ENCODE data around the gene PRKN.

PRKN gene

DNA sequence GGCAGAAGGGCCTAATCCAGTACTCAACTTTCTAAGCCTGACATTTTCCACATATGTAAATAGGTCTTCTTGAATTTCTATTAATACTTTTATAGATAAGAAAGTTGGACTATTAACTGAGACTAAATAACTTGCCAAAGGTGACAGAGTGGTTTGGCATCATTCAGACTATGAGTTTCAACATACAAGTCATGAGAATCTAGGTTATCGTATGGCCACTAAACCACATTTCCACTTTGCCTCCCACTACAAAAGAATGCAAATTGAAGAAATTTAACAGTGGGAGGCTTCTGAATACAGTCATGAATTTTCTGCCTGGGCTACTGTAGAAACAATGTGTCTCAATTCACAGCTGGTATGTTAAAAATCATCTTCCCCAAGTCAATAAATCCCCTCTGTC is 922.7 kb downstream of the PRKN start:
- H3K27ac ChIP-seq, result no peak overlapping the region
- no peak for DNase-seq (ENCODE audit: low read depth, low spot score)

GRCh38 chr6:161803131-161803530 is 924.4 kb downstream of the PRKN start:
- DNase-seq (ENCODE audit: low read depth, low spot score), result no peak

DNA sequence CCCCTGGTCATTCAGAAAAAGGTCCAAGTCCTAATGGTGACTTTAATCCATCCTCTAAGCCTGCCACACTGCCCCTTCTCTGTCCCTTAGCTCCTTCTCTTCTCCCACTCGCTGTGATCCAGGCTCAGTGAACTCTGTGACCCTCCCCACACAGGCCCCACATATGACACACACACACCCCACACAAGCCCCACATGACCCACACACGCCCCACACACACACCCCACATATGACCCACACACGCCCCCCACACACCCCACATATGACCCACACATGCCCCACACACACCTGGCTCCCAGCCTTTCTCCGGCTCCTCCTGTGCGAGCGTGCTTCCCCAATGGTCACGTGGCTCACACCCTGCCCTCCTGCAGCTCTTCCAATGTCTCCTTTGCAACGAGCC is 925.3 kb downstream of the PRKN start:
- no peak overlapping the region for H3K27ac ChIP-seq

More at GRCh38 chr6:161803131-161803530, 924.4 kb downstream of the PRKN start:
- H3K27ac ChIP-seq, result no peak overlapping the region

DNA sequence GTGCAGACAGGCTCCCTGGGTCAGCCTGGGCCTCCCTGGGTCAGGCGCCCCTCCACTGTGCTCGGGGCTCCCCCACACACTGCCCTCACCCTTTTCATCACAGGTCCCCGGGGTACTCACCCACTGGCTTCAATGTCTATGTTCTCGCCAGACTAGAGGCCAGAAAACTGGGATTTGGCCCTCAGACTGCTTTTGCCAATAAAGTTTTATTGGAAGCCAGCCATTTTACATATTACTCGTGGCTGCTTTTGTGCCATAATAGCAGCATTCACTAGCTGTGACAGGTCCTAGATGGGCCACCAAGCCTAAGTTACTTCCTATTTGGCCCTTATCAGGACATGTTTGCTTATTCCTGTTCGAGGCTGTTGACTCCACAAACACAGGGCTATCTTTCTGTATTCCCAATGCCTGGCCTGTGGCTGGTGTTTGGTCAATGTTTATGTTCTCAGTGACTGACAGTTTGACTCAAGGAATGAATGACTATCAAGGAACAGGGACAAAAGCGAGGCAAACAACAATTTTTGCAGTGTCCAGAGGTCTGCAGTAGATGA is 928.6 kb downstream of the PRKN start:
- H3K27ac ChIP-seq, result no peak overlapping the region
- no peak for DNase-seq (ENCODE audit: low read depth, low spot score)

More for the DNA sequence above, 925.3 kb downstream of the PRKN start:
- DNase-seq (ENCODE audit: low read depth, low spot score), result no peak

DNA sequence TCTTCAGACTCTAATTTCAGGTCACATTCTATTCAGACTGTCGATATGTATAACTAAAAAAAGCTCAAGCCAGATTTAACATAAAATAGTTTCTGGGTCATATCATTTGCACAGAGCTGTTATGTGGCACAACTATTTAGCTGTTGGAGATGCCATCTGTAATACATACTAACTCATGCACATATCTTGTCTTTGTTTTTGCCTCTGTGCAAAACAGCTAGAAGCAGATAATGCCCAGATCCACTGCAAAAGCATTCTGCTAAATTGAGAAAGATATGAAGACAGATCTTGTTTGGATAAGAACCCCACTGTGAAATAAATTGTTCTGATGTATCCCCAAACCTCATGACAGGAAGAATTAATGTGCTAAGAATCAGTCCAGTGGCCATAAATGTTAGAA is 930.9 kb downstream of the PRKN start:
- H3K27ac ChIP-seq, result no peak overlapping the region

DNA sequence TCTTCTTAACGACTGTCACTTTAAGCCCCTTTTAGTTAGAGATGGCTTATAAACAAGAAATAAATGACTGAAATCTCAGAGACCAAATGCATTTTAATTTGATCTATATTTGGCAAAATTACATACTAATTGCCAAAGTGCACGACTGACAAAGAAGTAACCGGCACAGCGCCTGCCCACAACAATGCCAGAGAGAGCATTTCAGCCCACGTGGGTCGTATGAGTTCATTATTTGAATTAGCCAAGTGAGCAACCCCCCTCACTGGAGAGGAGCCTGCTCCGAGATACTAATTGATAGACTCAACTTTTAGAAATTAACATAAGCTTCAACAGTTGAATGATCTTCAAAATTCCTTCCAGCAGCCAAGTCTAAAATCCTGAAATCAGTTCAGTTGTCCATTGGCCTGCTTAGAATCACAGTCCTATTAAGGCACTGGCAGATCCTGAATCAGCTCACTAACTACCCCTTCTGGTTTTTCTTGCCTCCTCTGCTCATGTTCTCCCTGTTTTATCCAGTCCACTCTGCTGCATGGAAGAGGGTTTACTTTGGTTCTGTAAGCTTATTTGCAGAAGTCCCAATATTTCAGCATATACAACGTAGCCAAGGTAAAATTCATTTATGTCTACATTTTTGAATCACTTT is 934.6 kb downstream of the PRKN start:
- DNase-seq (ENCODE audit: low read depth, low spot score), result no peak
- no peak overlapping the region for H3K27ac ChIP-seq

More for the DNA sequence above, 930.9 kb downstream of the PRKN start:
- DNase-seq (ENCODE audit: low read depth, low spot score), result no peak

- DNase-seq (ENCODE audit: low read depth, low spot score), result peak; percentile 3
Observed at GRCh38 chr6:161788531-161788930, 939.0 kb downstream of the PRKN start.

GRCh38 chr6:161772176-161772575 is 955.4 kb downstream of the PRKN start:
- no peak overlapping the region for H3K27ac ChIP-seq
- DNase-seq (ENCODE audit: low read depth, low spot score), result no peak

More at GRCh38 chr6:161788531-161788930, 939.0 kb downstream of the PRKN start:
- H3K27ac ChIP-seq, result no peak overlapping the region

DNA sequence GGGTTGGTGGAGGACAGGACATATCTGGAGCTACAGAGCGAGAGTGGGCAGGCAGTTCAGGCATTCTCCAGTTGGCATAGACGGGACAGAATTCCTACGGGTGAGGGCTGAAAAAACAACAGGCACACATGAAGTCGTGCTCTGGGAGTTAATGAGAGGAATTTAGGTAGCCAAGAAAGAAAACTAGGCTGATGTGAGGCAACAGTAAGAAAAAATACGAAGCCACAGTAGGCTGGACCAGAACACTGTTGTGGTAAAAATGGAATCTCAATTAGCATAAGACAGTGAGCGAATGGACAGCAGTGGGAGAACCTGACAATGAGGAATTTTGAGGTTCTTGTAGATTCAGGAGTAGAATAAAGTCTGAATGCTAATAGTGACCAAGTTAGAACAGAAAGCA is 965.6 kb downstream of the PRKN start:
- no peak overlapping the region for H3K27ac ChIP-seq
- DNase-seq (ENCODE audit: low read depth, low spot score), result no peak

- DNase-seq (ENCODE audit: low read depth, low spot score), result no peak
- no peak overlapping the region for H3K27ac ChIP-seq
Observed at GRCh38 chr6:161755080-161755479, 972.5 kb downstream of the PRKN start.

- H3K27ac ChIP-seq, result no peak overlapping the region
- DNase-seq (ENCODE audit: low read depth, low spot score), result no peak
Observed at GRCh38 chr6:161750686-161751085, 976.9 kb downstream of the PRKN start.

- H3K27ac ChIP-seq, result no peak overlapping the region
- DNase-seq (ENCODE audit: low read depth, low spot score), result no peak
Observed at GRCh38 chr6:161749576-161749975, 978.0 kb downstream of the PRKN start.

DNA sequence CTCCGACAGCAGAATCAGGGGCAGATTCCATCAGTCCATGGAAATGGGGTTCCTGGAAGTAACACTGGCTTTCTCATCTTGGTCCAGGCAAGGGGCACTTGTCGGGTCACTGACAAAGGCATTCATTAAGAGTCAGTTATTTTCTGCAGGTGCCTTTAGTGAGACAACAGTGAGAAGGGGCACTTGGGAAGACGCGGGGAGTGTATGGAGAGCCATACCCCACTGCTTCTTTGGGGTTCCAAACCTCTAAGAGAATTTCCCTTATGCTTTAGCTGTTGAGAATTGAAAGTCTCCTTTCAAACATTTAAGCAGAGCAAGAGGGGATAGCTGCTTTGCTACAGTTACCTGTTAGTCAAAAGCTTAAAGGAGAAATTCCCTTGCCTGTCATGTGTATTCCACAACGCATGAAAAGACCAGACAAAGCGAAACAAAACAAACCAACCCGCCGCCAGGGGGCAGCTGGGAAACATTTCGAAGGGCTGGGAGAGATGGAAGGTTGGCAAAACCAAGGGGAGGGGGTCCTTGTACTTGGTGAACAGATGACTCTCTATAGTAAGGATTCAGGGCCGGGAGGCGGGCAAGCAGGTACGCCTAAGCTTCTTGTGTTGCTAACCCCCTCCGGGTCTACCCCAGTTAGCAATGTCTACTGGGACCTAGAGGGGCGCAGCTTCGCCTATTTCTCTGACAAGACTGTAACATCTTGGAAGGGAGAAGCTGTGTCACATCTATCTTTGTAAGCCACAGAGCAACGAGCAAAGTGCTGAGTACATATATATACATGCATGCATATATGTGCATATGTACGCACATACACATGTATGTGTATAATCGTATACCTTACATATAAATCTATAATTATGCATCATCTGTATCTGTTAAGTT is 978.8 kb downstream of the PRKN start:
- H3K27ac ChIP-seq, result no peak overlapping the region
- DNase-seq (ENCODE audit: low read depth, low spot score), result no peak

DNA sequence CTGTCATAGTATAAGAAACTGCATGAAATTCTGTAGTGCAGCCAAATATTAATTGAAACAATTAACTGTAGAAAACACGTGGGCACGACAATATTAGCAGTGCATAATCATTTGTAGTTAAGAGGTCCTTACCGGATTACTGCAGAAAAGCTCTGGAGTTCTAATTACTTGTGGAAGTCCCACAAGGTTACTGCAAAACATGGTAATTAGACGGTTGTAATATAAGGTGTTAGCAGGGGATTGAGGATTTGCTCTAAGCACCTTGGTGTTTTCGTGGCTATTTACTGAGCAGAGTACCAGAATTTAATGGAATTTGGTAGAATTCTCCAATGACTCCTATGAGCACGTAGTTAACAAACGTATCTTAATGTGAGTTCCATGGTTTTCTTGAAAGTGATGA is 980.1 kb downstream of the PRKN start:
- no peak for DNase-seq (ENCODE audit: low read depth, low spot score)
- no peak overlapping the region for H3K27ac ChIP-seq

GRCh38 chr6:161745594-161746141 is 981.9 kb downstream of the PRKN start:
- no peak for DNase-seq (ENCODE audit: low read depth, low spot score)

DNA sequence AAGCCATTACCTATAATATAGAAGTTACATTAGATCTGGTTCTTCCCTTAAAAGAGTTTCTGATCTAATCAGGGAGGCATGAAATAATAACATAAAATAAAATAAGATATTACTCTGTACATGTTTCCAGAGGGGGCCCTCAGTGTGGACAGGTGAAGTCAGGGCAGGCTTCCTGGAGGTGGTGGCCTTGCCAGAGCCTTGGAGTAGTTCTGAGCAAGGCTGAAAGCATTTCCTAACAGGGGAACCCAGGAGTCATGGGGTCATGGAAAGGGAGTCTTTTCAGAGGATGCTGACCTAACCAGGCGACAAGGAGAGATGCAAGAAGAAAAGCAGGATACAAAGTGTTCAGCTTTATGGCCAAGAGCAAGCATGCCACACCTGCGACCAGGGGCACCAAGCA is 982.4 kb downstream of the PRKN start:
- no peak for DNase-seq (ENCODE audit: low read depth, low spot score)
- no peak overlapping the region for H3K27ac ChIP-seq

More at GRCh38 chr6:161745594-161746141, 981.9 kb downstream of the PRKN start:
- H3K27ac ChIP-seq, result no peak overlapping the region

GRCh38 chr6:161744211-161745067 is 983.1 kb downstream of the PRKN start:
- no peak for DNase-seq (ENCODE audit: low read depth, low spot score)
- no peak overlapping the region for H3K27ac ChIP-seq

- no peak overlapping the region for H3K27ac ChIP-seq
- DNase-seq (ENCODE audit: low read depth, low spot score), result no peak
Observed at GRCh38 chr6:161743509-161744178, 983.9 kb downstream of the PRKN start.

- DNase-seq (ENCODE audit: low read depth, low spot score), result no peak
- no peak overlapping the region for H3K27ac ChIP-seq
Observed at GRCh38 chr6:161740486-161740885, 987.1 kb downstream of the PRKN start.
